ENCODE results near the gene SS18L1.

SS18L1 gene

DNA sequence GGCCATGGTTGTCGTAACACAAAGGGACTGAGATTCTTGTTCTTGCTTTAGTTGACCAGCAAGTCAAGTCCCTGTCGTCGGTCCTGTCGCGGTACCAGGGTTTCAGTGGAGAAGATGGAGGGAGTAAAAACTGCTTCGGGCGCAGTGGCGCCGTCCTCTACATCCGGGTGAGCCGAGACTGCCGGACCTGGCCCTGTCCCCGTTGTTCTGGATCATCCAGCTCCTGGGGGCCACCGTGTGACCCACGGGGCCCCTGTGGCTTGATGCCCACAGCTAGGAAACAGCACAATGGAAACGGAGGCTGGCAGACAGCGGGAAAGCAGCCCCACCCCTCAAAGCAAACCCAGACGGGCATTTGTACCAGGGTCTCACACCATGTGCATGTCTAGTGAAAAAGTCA is 54.2 kb downstream of the SS18L1 start:
- in situ Hi-C loops (cut with MboI; ENCODE audit: low sequenced_read_pairs, unreplicated experiment): no loop called here
- no peak for DNase-seq (ENCODE audit: low spot score)
- TF ChIP-seq, protein P1, sequence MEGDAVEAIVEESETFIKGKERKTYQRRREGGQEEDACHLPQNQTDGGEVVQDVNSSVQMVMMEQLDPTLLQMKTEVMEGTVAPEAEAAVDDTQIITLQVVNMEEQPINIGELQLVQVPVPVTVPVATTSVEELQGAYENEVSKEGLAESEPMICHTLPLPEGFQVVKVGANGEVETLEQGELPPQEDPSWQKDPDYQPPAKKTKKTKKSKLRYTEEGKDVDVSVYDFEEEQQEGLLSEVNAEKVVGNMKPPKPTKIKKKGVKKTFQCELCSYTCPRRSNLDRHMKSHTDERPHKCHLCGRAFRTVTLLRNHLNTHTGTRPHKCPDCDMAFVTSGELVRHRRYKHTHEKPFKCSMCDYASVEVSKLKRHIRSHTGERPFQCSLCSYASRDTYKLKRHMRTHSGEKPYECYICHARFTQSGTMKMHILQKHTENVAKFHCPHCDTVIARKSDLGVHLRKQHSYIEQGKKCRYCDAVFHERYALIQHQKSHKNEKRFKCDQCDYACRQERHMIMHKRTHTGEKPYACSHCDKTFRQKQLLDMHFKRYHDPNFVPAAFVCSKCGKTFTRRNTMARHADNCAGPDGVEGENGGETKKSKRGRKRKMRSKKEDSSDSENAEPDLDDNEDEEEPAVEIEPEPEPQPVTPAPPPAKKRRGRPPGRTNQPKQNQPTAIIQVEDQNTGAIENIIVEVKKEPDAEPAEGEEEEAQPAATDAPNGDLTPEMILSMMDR (IDR thresholded peaks at IDR 0.05; ENCODE audit: borderline replicate concordance, control extremely low read depth, extremely low read depth, insufficient read depth, missing control alignments): no peak

DNA sequence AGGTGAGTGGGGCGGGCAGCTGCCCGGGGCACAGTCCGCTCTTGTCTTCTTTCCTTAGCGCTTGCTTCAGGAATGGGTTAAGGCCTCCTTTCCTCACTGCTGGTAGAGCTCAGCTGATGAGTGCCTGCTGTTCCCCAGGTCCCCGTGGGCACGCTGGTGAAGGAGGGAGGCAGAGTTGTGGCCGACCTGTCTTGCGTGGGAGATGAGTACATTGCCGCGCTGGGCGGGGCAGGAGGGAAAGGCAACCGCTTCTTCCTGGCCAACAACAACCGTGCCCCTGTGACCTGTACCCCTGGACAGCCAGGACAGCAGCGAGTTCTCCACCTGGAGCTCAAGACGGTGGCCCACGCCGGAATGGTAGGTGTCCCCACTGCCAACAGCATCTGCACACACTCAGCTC is 54.9 kb downstream of the SS18L1 start:
- TF ChIP-seq, protein P1 (IDR thresholded peaks at IDR 0.05; ENCODE audit: borderline replicate concordance, control extremely low read depth, extremely low read depth, insufficient read depth, missing control alignments): no peak
- no peak for DNase-seq (ENCODE audit: low spot score)
- in situ Hi-C loops (cut with MboI; ENCODE audit: low sequenced_read_pairs, unreplicated experiment): no loop called here

DNA sequence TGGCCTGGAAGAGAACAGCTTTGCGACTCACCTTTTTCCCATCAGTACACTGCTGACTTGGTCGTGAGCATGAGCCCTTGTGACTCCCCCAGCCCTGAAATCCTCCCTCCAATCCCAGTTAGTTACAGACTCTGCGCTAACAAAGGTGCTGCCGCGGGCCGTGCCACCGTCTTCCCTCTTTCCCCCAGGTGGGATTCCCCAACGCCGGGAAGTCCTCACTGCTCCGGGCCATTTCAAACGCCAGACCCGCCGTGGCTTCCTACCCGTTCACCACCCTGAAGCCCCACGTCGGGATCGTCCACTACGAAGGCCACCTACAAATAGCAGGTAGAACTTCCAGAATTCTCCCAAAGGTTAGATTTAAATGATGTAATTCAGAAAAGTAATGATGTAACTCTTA is 55.4 kb downstream of the SS18L1 start:
- in situ Hi-C loops (cut with MboI; ENCODE audit: low sequenced_read_pairs, unreplicated experiment): no loop called here
- TF ChIP-seq, protein P1 (IDR thresholded peaks at IDR 0.05; ENCODE audit: borderline replicate concordance, control extremely low read depth, extremely low read depth, insufficient read depth, missing control alignments): no peak
- DNase-seq (ENCODE audit: low spot score): no peak

DNA sequence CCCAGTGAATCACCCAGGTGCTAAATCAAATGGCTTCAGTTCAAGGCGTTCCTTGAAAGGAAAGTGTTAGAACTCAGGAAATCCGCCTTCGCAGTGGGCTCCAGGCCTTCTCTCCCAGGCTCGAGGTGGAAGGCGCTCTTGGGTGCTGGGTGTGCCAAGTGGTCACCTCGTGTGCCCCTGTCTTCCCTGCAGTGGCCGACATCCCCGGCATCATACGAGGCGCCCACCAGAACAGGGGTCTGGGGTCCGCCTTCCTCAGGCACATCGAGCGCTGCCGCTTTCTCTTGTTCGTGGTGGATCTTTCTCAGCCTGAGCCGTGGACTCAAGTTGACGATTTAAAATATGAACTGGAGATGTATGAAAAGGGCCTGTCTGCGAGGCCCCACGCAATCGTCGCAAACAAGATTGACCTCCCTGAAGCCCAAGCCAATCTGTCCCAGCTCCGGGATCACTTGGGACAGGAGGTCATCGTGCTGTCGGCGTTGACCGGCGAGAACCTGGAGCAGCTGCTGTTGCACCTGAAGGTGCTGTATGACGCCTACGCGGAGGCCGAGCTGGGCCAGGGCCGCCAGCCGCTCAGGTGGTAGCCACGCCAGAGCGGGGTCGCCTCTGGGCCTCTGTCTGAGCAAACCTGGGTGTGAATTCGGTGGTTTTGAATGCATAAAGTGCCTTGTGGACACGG is 57.1 kb downstream of the SS18L1 start:
- DNase-seq (ENCODE audit: low spot score): no peak
- TF ChIP-seq, protein P1 (IDR thresholded peaks at IDR 0.05; ENCODE audit: borderline replicate concordance, control extremely low read depth, extremely low read depth, insufficient read depth, missing control alignments): no peak
- in situ Hi-C loops (cut with MboI; ENCODE audit: low sequenced_read_pairs, unreplicated experiment): no loop called here

DNA sequence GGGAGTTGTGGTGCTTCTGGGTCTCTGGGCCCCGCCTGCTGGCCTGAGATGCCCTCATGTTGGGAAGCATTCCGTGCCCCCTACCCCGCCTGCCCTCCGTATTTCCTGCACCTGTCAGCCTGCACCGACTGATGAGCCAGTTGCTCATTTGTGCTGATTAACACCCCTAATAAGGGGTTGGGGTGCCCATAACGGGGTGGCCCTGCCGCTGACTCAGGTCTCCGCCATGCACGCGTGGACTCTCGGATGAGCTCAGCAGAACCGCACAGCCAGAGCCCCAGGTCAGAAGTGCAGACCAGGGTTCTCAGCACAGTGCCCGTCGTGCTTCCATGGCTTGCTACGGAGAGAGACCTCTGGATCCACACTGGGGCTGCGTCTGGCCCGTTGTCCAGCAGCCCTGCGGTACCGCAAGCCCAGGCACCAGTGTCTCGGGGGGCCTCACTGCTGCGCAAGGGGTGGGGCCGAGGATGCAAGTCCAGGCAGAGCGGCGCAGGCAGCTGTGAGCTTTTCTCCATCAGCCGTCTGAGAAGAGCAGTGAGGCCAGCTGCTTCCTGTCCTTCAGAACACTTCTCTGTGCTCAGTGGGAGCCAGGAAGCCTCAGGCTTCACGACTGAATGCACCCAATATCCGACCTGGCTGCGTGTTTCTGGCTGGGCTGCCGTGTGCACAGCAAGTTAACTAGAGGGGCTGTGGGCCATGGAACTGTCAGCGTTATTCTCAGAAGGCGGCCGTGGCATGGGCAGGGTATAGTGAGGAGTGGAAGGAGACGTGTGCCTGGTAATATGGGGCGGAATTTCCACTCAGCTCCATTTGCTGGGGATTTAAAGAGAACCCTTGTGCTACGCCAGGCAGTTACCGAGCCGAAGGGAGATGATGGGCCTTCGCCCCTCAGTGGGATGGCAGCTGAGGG is 57.9 kb downstream of the SS18L1 start:
- in situ Hi-C loops (cut with MboI; ENCODE audit: low sequenced_read_pairs, unreplicated experiment): no loop called here
- DNase-seq (ENCODE audit: low spot score): peak; percentile 77

DNA sequence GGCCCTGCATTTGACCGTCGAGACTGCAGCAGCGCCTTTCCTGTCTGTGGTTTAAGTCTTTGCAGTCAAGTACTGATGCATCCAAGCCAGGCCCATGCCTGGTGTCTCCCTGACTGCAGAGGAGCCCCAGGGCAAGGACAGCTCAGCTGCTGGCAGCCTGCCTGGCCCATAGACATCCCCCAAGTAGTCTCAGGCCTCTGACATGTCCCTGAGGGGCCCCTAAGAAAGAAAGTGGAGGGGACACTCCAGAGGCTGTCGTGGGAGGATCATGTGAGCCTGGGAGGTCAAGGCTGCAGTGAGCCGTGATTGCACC is 58.5 kb downstream of the SS18L1 start:
- in situ Hi-C loops (cut with MboI; ENCODE audit: low sequenced_read_pairs, unreplicated experiment): no loop called here
- DNase-seq (ENCODE audit: low spot score): no peak
- TF ChIP-seq, protein P1 (IDR thresholded peaks at IDR 0.05; ENCODE audit: borderline replicate concordance, control extremely low read depth, extremely low read depth, insufficient read depth, missing control alignments): no peak

More for the DNA sequence above, 57.9 kb downstream of the SS18L1 start:
- TF ChIP-seq, protein P1 (IDR thresholded peaks at IDR 0.05; ENCODE audit: borderline replicate concordance, control extremely low read depth, extremely low read depth, insufficient read depth, missing control alignments): no peak

Data from GM13976 (cell line).